Erythroblast (primary cell): ENCODE measurements around the gene PDZRN3.

ENCODE experiments used
- GATA1 ChIP-seq: IDR thresholded peaks from 2 replicates; pipeline ENCODE4 v1.6.1; 2011; ENCODE audit warnings: low read depth, mild to moderate bottlenecking, control low read depth, low read length, moderate library complexity
- POLR2A ChIP-seq: IDR thresholded peaks from 2 replicates; pipeline ENCODE4 v1.6.1; 2011; ENCODE audit warnings: mild to moderate bottlenecking, low read length

DNA sequence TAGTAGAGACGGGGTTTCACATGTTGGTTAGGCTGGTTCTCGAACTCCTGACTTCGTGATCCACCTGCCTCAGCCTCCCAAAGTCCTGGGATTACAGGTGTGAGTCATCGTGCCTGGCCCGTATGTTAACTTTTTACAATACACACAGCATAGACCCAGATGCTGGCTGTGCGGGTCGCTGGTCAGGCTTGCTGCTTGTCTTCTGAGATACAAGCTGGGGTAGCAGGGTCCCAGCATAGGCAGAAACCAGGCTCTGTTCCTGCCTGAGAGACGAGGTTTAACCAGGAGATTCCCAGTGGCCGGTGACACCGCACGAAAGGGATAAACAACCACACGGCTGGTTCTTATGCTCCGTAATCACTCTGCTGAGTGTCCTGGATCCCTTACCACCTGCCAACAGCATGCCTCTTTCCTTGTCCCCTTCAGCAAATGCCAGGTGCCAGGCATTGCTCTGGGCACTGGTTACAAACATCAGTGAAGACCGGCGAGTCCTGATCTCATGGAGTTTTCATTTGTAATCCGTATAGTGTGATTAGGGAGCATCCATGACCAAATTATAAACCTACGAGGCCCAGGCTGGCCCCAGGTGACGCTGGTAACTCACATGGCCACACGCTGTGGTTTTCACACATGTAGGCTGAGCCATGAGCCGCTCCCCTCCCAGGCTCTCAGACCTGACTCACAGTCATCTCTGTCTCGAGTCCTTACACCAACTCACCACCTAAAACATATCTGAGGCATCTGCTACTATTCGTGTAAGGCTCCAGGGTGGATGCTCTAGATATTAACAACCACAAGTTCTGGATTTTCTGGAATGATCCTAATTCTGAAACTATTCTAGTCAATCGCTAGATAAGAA lies 125.7 kb downstream of the PDZRN3 start:
- TF ChIP-seq POLR2A (no peak), GATA1 (no peak)
